GM23338 (cell line): ENCODE data around the gene TCF7L2.

Source experiments
- CREB1 ChIP-seq: fragments of 250-450 bp; sonication (Bioruptor Pico); IDR thresholded peaks from 2 replicates; pipeline ENCODE4 v1.5.0; 2020; ENCODE audit warnings: low read depth, mild to moderate bottlenecking, moderate library complexity
- EZH2 ChIP-seq: fragments of 200-600 bp; sonication (generic); IDR thresholded peaks from one replicate; pipeline ENCODE4 v1.8.0; 2017; ENCODE audit warnings: antibody characterized with exemption, mild to moderate bottlenecking, low read depth; ENCODE audit not compliant: unreplicated experiment
- EZH2phosphoT487 ChIP-seq: fragments of 200-600 bp; sonication (generic); IDR thresholded peaks from one replicate; pipeline ENCODE4 v1.8.1; 2018; ENCODE audit warnings: antibody characterized with exemption; ENCODE audit not compliant: unreplicated experiment
- JUNB ChIP-seq: IDR thresholded peaks from one replicate; pipeline ENCODE4 v1.6.1; 2016; ENCODE audit warnings: antibody characterized with exemption; ENCODE audit not compliant: unreplicated experiment
- TF ChIP-seq, protein P1 (sequence below), 2 experiments: fragments of 200-600 bp in 1 of 2; sonication (generic) in 1 of 2; conservative IDR thresholded peaks; 2 replicates each; pipeline versions ENCODE4 v1.5.1 to v1.6.1; 2016 to 2017; ENCODE audit warnings: antibody characterized with exemption in 2 of 2, low read depth in 2 of 2, mild to moderate bottlenecking in 2 of 2, moderate library complexity in 1 of 2
- TF ChIP-seq, protein P2 (sequence below): IDR thresholded peaks from one replicate; pipeline ENCODE4 v1.6.1; 2018; ENCODE audit warnings: antibody characterized with exemption; ENCODE audit not compliant: unreplicated experiment

DNA sequence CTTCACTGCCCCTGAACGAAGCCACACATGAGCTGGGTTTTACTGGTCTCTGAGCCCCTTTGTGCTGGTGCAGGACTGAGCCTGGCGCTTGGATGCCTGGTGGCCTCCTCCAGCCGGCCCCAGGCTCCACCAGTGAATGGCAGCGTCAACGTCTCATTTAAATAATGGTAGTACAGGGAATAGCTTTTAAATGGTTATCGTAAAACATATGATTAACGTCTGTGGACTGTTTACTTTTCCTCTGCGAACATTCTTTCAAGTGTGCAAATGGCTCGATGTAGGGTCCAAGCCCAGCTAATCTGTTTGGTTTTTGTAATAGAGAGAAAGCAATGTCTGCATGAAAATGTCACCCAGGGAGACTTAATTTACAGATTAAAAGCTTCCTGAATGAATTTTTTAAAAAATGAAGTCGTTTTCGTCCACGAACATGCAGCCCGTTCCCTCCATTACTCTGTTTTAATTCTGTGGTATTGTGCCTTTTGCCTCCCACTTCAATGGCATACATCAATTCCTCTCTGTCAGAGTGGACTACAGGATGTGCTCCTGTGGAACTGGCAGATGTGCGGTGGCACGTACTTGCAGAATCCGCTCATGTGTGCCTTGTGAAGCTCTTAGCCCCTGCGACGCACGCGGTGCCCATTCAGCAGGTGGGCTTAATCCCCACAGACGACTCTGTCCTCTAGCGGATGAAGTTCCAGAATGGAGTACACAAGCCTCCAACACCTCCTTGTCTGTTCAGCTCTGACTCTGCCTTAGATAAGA is 192.7 kb downstream of the TCF7L2 start:
- TF ChIP-seq EZH2phosphoT487 (no peak), EZH2 (no peak), CREB1 (CRISPR knock-in tag) (no peak), JUNB (no peak)
- TF ChIP-seq, protein P1, sequence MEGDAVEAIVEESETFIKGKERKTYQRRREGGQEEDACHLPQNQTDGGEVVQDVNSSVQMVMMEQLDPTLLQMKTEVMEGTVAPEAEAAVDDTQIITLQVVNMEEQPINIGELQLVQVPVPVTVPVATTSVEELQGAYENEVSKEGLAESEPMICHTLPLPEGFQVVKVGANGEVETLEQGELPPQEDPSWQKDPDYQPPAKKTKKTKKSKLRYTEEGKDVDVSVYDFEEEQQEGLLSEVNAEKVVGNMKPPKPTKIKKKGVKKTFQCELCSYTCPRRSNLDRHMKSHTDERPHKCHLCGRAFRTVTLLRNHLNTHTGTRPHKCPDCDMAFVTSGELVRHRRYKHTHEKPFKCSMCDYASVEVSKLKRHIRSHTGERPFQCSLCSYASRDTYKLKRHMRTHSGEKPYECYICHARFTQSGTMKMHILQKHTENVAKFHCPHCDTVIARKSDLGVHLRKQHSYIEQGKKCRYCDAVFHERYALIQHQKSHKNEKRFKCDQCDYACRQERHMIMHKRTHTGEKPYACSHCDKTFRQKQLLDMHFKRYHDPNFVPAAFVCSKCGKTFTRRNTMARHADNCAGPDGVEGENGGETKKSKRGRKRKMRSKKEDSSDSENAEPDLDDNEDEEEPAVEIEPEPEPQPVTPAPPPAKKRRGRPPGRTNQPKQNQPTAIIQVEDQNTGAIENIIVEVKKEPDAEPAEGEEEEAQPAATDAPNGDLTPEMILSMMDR (conservative IDR thresholded peaks at IDR 0.05; ENCODE audit: low read depth in 2 of 2), result no peak
- TF ChIP-seq, protein P2, sequence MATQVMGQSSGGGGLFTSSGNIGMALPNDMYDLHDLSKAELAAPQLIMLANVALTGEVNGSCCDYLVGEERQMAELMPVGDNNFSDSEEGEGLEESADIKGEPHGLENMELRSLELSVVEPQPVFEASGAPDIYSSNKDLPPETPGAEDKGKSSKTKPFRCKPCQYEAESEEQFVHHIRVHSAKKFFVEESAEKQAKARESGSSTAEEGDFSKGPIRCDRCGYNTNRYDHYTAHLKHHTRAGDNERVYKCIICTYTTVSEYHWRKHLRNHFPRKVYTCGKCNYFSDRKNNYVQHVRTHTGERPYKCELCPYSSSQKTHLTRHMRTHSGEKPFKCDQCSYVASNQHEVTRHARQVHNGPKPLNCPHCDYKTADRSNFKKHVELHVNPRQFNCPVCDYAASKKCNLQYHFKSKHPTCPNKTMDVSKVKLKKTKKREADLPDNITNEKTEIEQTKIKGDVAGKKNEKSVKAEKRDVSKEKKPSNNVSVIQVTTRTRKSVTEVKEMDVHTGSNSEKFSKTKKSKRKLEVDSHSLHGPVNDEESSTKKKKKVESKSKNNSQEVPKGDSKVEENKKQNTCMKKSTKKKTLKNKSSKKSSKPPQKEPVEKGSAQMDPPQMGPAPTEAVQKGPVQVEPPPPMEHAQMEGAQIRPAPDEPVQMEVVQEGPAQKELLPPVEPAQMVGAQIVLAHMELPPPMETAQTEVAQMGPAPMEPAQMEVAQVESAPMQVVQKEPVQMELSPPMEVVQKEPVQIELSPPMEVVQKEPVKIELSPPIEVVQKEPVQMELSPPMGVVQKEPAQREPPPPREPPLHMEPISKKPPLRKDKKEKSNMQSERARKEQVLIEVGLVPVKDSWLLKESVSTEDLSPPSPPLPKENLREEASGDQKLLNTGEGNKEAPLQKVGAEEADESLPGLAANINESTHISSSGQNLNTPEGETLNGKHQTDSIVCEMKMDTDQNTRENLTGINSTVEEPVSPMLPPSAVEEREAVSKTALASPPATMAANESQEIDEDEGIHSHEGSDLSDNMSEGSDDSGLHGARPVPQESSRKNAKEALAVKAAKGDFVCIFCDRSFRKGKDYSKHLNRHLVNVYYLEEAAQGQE, result no peak
